CD4-positive, CD25-positive, alpha-beta regulatory T cell (primary cell): ENCODE measurements around the gene RTN4IP1. TPM values are rescaled to one million over a fixed set of nuclear protein-coding genes. Genes with fewer than 3 reads are reported as not detected.
"Not testable (repeated sequence)": the region's sequence is repeated elsewhere in the genome, so short reads cannot be mapped to it uniquely, and the experiment has no call there.

Experiments used
- ATAC-seq, 2 donors: fragments of 150-1000 bp; cut with Tn5 transposase; one replicate each; pipeline ENCODE4 v1.10.0; 2021; ENCODE audit warnings: low read depth in 2 of 2, moderate number of reproducible peaks in 2 of 2, moderate library complexity in 1 of 2
- DNase-seq, 3 donors: peaks; one replicate each; pipeline versions ENCODE4 v3.0.0 to v3.0.0-alpha.2; 2012 to 2022; ENCODE audit warnings: mixed read lengths in 1 of 3
- H3K27ac ChIP-seq: one replicate; pipeline ENCODE4 v1.7.0; 2013; ENCODE audit warnings: mild to moderate bottlenecking, low read length; ENCODE audit not compliant: insufficient read depth, poor library complexity, severe bottlenecking
- H3K27me3 ChIP-seq: one replicate; pipeline ENCODE4 v1.7.0; 2013; ENCODE audit warnings: low read length; ENCODE audit not compliant: control insufficient read depth, insufficient read depth
- H3K36me3 ChIP-seq: one replicate; pipeline ENCODE4 v1.7.0; 2013; ENCODE audit warnings: mild to moderate bottlenecking, low read length, moderate library complexity; ENCODE audit not compliant: control insufficient read depth, insufficient read depth
- H3K4me1 ChIP-seq: 2 replicates; pipeline ENCODE4 v1.7.0; 2013; ENCODE audit warnings: mild to moderate bottlenecking, low read length; ENCODE audit not compliant: insufficient read depth, control insufficient read depth, poor library complexity, severe bottlenecking
- H3K4me3 ChIP-seq: one replicate; pipeline ENCODE4 v1.7.0; 2013; ENCODE audit warnings: low read depth, mild to moderate bottlenecking, low read length, moderate library complexity
- H3K9me3 ChIP-seq, 2 experiments: 1 replicate in 1 of 2; 2 replicates in 1 of 2; pipeline ENCODE4 v1.7.0; 2013; ENCODE audit warnings: low read length in 2 of 2, mild to moderate bottlenecking in 1 of 2, moderate library complexity in 1 of 2; ENCODE audit not compliant: control insufficient read depth in 2 of 2
- H3K27ac Mint-ChIP-seq, 3 donors: one replicate each; pipeline ENCODE4 v1.8.0; 2020 to 2022; ENCODE audit warnings: mild to moderate bottlenecking in 3 of 3, mixed read lengths in 3 of 3, moderate library complexity in 2 of 3
- H3K27me3 Mint-ChIP-seq: one replicate; pipeline ENCODE4 v1.8.0; 2022; ENCODE audit warnings: mild to moderate bottlenecking, mixed read lengths
- H3K36me3 Mint-ChIP-seq: one replicate; pipeline ENCODE4 v1.8.0; 2020; ENCODE audit warnings: mixed read lengths
- H3K4me1 Mint-ChIP-seq, 4 donors: one replicate each; pipeline ENCODE4 v1.8.0; 2020 to 2022; ENCODE audit warnings: mixed read lengths in 4 of 4, mild to moderate bottlenecking in 1 of 4
- H3K4me3 Mint-ChIP-seq, 4 donors: one replicate each; pipeline ENCODE4 v1.8.0; 2020 to 2022; ENCODE audit warnings: mild to moderate bottlenecking in 4 of 4, mixed read lengths in 4 of 4, moderate library complexity in 3 of 4
- H3K9me3 Mint-ChIP-seq, 7 donors: one replicate each; pipeline ENCODE4 v1.8.0; 2020 to 2022; ENCODE audit warnings: mixed read lengths in 7 of 7, mild to moderate bottlenecking in 3 of 7, moderate library complexity in 2 of 7
- polyA plus RNA-seq, 4 donors: library from polyadenylated mRNA; unstranded; fragments of 300-500 nt; fragmentation: Illumina TruSeq; gene quantifications; one replicate each; pipeline ENCODE4 v1.2.3, GENCODE V29; 2021
- total RNA-seq: library from RNA; stranded (reverse); gene quantifications from one replicate; pipeline ENCODE4 v1.2.3, GENCODE V29; 2022

RTN4IP1 gene
- total and polyA plus RNA-seq, 5 donors from 2014 or later = 5.9 to 13.8 (median 10.6) TPM

DNA sequence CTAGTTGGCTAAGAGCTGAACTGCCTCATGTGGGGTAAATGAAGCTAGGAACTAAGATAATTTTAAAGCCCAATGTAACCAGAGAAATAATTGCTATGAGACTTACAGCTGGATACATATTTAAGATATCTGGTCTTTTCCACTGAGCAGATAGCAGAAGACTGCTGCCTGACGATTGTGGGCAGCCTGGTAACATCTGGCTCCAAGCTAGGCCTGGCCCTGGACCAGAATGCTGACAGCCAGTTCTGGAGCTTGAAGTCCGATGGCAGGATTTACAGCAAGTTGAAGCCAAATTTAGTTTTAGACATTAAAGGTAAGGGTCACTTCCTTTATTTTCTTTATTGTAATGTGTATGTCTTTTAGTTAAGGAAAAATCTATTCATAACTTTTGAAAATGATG is 65.7 kb downstream of the RTN4IP1 start:
- DNase-seq = no peak
- no peak for ATAC-seq
- H3K9me3 ChIP-seq = no peaks in the 10 kb centered on the region
- H3K9me3 Mint-ChIP-seq = no peaks in the 10 kb centered on the region
- H3K36me3 ChIP-seq = peaks cover 81% of the 10 kb centered on the region
- H3K27me3 ChIP-seq = no peaks in the 10 kb centered on the region
- H3K4me3 Mint-ChIP-seq = no peak overlapping the region
- no peaks in the 10 kb centered on the region for H3K27me3 Mint-ChIP-seq
- no peak overlapping the region for H3K27ac ChIP-seq
- H3K4me3 ChIP-seq = no peak overlapping the region
- H3K36me3 Mint-ChIP-seq = peaks cover 44% of the 10 kb centered on the region
- no peak overlapping the region for H3K27ac Mint-ChIP-seq
- H3K4me1 ChIP-seq = no peaks in the 10 kb centered on the region
- peaks cover 4 to 7% (median 5%) of the 10 kb centered on the region in 4 donors for H3K4me1 Mint-ChIP-seq

DNA sequence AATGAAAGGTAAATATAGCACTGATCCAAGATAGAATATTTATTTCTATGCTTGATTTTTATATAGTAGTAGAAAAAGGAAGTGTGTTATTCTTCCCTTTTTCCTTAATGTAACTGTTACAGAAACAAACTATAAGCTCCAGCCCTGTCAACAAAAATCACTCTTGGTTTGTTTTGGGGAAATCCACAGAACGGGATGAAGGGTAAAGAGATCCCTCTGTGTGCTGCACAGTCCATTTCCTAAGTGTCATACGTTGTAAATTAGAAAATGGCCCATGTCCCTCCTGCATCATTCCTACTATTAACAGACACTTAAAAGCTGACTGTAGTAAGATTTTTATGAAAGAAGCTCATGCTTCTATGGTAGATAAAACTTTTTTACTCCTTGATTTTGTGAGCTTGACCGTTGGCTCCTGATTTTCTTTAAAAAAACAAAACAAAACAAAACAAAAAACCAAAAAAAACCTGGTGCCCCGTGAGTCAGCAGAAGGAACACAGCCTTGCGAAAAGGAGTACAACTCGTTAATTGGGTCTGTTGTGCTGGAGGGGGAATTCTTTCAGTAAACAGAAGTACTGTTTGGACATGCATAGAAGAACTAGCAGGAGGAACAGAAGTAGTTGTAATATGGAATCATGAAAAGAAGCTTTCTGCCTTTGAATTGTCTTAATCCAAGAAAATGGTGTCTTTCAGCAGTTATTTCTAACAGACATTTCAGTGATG is 67.5 kb downstream of the RTN4IP1 start:
- Mint-ChIP-seq H3K4me3 (no peak overlapping the region), H3K27ac (peak overlapping the region in 2 of 3 donors; percentile 67 to 82), H3K36me3 (peaks cover 40% of the 10 kb centered on the region), H3K4me1 (peaks cover 5 to 7% (median 7%) of the 10 kb centered on the region in 4 donors), H3K9me3 (no peaks in the 10 kb centered on the region), H3K27me3 (no peaks in the 10 kb centered on the region)
- no peak overlapping the region for H3K4me3 ChIP-seq
- ATAC-seq (no peak), DNase-seq (no peak)
- H3K27ac ChIP-seq = no peak overlapping the region
- H3K36me3 ChIP-seq = peaks cover 82% of the 10 kb centered on the region
- no peaks in the 10 kb centered on the region for H3K9me3 ChIP-seq
- no peaks in the 10 kb centered on the region for H3K4me1 ChIP-seq
- no peaks in the 10 kb centered on the region for H3K27me3 ChIP-seq

DNA sequence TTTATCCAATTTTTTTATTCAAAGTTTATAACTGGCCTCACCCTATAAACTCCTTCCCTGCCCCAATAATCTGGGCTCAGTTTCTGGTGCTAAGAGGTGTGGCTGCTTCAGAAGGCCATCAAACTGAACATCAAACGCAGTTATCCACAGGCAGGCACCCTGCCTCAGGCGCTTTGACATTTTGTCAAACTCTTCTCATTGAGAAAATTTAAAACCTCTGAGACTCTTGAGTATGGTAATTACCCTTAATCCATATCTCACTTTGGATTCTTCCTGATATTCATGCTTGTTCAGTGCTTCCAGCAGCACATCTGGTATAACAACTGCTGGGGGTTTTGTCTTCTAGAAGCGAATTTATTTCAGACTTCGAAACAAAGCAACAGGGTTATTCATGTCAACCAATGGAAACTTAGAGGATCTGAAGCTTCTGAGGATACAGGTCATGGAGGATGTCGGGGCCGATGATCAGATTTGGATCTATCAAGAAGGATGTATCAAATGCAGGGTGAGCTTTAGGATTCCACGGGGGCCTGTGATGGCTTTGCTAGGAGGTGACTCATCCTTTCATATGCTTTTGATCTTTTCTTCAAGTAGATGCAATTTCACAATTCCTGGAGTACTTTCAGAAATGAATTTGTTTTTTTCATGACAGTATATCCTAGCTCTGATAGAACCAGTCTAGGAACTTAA is 68.2 kb downstream of the RTN4IP1 start:
- peaks cover 3 to 14% (median 9%) of the 10 kb centered on the region in 4 donors for H3K4me1 Mint-ChIP-seq
- ATAC-seq (no peak), DNase-seq (no peak)
- no peaks in the 10 kb centered on the region for H3K9me3 Mint-ChIP-seq
- Histone ChIP-seq H3K27ac (no peak overlapping the region), H3K27me3 (no peaks in the 10 kb centered on the region), H3K36me3 (peaks cover 81% of the 10 kb centered on the region), H3K4me1 (no peaks in the 10 kb centered on the region), H3K4me3 (no peak overlapping the region), H3K9me3 (no peaks in the 10 kb centered on the region)
- H3K36me3 Mint-ChIP-seq = peaks cover 35% of the 10 kb centered on the region
- no peaks in the 10 kb centered on the region for H3K27me3 Mint-ChIP-seq
- H3K27ac Mint-ChIP-seq = peak overlapping the region in 2 of 3 donors; percentile 48 to 67
- H3K4me3 Mint-ChIP-seq = no peak overlapping the region

DNA sequence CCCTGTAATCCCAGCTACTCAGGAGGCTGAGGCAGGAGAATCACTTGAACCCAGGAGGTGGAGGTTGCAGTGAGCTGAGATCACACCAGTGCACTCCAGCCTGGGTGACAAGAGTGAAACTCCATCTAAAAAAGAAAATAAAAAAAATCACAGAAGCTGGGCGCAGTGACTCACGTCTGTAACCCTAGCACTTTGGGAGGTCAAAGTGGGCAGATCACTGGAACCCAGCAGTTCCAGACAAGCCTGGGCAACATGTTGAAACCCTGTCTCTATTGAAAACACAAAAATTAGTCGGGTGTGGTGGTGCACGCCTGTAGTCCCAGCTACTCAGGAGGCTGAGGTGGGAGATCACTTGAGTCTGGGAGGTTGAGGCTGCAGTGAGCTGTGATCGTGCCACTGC is 69.6 kb downstream of the RTN4IP1 start:
- H3K4me1 ChIP-seq, H3K4me3 ChIP-seq, ATAC-seq, H3K27me3 ChIP-seq, H3K9me3 ChIP-seq, H3K9me3 Mint-ChIP-seq, DNase-seq, H3K27me3 Mint-ChIP-seq, H3K4me3 Mint-ChIP-seq, H3K27ac ChIP-seq: not testable (repeated sequence)
- H3K4me1 Mint-ChIP-seq = peaks cover 0 to 20% (median 8%) of the 10 kb centered on the region in 4 donors
- H3K36me3 Mint-ChIP-seq = peaks cover 31% of the 10 kb centered on the region
- H3K27ac Mint-ChIP-seq = peak overlapping the region in 1 of 3 donors; percentile 66
- peaks cover 79% of the 10 kb centered on the region for H3K36me3 ChIP-seq

DNA sequence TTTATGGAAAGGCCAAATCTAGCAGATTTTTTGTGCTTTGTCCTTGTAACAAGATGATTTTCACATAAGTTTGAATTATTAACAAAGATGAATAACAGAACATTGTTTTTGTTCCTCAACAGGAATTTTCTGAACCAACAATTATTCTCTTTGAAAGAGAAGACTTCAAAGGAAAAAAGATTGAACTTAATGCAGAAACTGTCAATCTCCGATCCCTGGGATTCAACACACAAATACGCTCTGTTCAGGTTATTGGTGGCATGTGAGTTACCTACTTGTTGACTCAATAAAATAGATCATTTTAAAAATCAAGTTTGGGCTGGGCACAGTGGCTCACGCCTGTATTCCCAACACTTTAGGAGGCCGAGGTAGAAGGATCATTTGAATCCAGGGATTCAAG is 70.9 kb downstream of the RTN4IP1 start:
- Histone ChIP-seq H3K4me1 (no peaks in the 10 kb centered on the region), H3K36me3 (peaks cover 80% of the 10 kb centered on the region), H3K27ac (no peak overlapping the region), H3K27me3 (no peaks in the 10 kb centered on the region), H3K4me3 (no peak overlapping the region), H3K9me3 (no peaks in the 10 kb centered on the region)
- no peak overlapping the region for H3K4me3 Mint-ChIP-seq
- H3K27me3 Mint-ChIP-seq = no peaks in the 10 kb centered on the region
- peaks cover 0 to 20% (median 8%) of the 10 kb centered on the region in 4 donors for H3K4me1 Mint-ChIP-seq
- peak overlapping the region in 1 of 3 donors; percentile 29 for H3K27ac Mint-ChIP-seq
- H3K9me3 Mint-ChIP-seq = no peaks in the 10 kb centered on the region
- H3K36me3 Mint-ChIP-seq = peaks cover 30% of the 10 kb centered on the region
- ATAC-seq (no peak), DNase-seq (no peak)

DNA sequence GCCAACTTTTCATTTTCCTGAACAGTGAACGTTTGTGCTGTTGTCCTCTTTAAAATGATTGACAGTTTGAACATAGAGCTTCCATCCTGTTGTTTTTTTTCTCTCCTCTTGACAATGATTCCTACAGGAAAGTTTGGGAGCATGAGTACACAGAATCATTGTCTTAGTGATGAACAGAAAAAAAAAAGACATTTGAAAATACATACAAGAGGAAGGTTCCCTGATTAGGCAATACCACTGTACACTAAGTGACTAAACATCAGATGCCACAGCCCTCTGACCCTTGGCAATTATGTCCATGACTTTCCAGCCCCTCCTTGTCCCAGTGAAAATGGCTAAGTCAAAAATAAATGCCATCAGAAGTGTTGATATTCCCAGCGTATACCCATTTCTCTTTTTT is 71.5 kb downstream of the RTN4IP1 start:
- no peaks in the 10 kb centered on the region for H3K9me3 Mint-ChIP-seq
- peaks cover 80% of the 10 kb centered on the region for H3K36me3 ChIP-seq
- ATAC-seq = no peak
- no peaks in the 10 kb centered on the region for H3K9me3 ChIP-seq
- no peak overlapping the region for H3K4me3 ChIP-seq
- H3K36me3 Mint-ChIP-seq = peaks cover 36% of the 10 kb centered on the region
- H3K27ac ChIP-seq = no peak overlapping the region
- H3K27ac Mint-ChIP-seq = no peak overlapping the region
- no peak overlapping the region for H3K4me3 Mint-ChIP-seq
- H3K4me1 Mint-ChIP-seq = peaks cover 2 to 23% (median 9%) of the 10 kb centered on the region in 4 donors
- DNase-seq = no peak
- no peaks in the 10 kb centered on the region for H3K27me3 ChIP-seq
- H3K4me1 ChIP-seq = no peaks in the 10 kb centered on the region
- no peaks in the 10 kb centered on the region for H3K27me3 Mint-ChIP-seq

DNA sequence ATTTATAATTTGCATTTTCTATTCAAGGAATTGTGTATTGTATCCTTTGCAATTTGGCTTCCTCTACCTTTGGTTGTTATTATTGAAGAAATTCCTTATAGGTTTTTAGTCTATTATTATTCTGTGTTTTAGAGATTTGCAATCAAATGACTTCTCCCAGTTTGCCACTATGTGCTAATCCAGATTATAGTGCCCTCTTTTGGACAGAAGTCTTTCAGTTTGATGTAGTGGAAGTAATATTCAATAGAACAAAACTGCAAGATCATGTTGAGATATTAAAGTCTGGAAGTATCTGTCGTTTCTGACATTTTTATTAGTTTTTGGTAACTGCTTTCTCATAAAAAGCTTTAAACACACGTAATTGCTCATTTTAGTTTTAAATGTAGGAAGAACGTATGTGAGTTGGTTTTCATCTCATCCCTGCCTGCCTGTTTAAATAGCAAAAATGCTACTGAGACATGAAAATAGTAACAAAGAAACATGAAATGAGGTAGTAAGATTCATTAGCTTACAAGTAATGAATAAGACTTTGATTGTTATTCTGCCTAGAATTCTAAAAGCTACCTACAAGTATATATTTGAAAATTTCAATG is 72.8 kb downstream of the RTN4IP1 start:
- ATAC-seq (peak in 1 of 2 donors; percentile 48), DNase-seq (peak in 2 of 3 donors; percentile 58 to 63)
- peaks cover 2 to 30% (median 14%) of the 10 kb centered on the region in 4 donors for H3K4me1 Mint-ChIP-seq
- H3K27me3 Mint-ChIP-seq = no peaks in the 10 kb centered on the region
- H3K27ac ChIP-seq = no peak overlapping the region
- H3K9me3 ChIP-seq = no peaks in the 10 kb centered on the region
- H3K4me1 ChIP-seq = no peaks in the 10 kb centered on the region
- no peaks in the 10 kb centered on the region for H3K9me3 Mint-ChIP-seq
- H3K36me3 Mint-ChIP-seq = peaks cover 39% of the 10 kb centered on the region
- H3K4me3 ChIP-seq = no peak overlapping the region
- H3K27ac Mint-ChIP-seq = peak overlapping the region in 1 of 3 donors; percentile 3
- H3K4me3 Mint-ChIP-seq = no peak overlapping the region
- H3K27me3 ChIP-seq = no peaks in the 10 kb centered on the region
- H3K36me3 ChIP-seq = peaks cover 73% of the 10 kb centered on the region
